IMR-90 (cell line): ENCODE measurements around the gene UCKL1. TPM values are rescaled to one million over a fixed set of nuclear protein-coding genes. Genes with fewer than 3 reads are reported as not detected.

Experiments used
- ATAC-seq: fragments of 200-7000 bp; cut with Tn5 transposase; 2 replicates; pipeline ENCODE4 v1.9.1; 2020; ENCODE audit warnings: low read depth, mild to moderate bottlenecking, moderate library complexity
- BruUV-seq: library from RNA; stranded (reverse); fragments of 400-500 nt; replicated peaks from 2 replicates; lab custom pipeline; 2021; lab: Mats Ljungman, UMichigan
- CTCF ChIA-PET: fragments of 300-600 bp; formaldehyde crosslinking; extraction: SDS; loops from one replicate; lab custom pipeline; 2021; ENCODE audit warnings: antibody characterized with exemption; lab: Yijun Ruan, JAX
- POLR2A ChIA-PET: fragments of 300-600 bp; sonication (Branson Sonifier 250); formaldehyde crosslinking; loops from one replicate; lab custom pipeline; 2022; ENCODE audit warnings: antibody characterized with exemption; ENCODE audit not compliant: unreplicated experiment; lab: Charles Lee
- DNase-seq: peaks from one replicate; pipeline ENCODE4 v3.0.0; 2013
- H2AFZ ChIP-seq: replicated peaks from 2 replicates; pipeline ENCODE3; 2013; ENCODE audit warnings: low read length, mild to moderate bottlenecking; ENCODE audit not compliant: poor library complexity
- H2AK5ac ChIP-seq: 2 replicates; pipeline ENCODE4 v1.6.1; 2013; ENCODE audit warnings: low read depth, low read length, inconsistent platforms
- H2AK9ac ChIP-seq: replicated peaks from 2 replicates; pipeline ENCODE3; 2013; ENCODE audit warnings: mild to moderate bottlenecking, low read depth, low read length, moderate library complexity; ENCODE audit not compliant: poor library complexity
- H2BK120ac ChIP-seq: 2 replicates; pipeline ENCODE4 v1.6.1; 2013; ENCODE audit warnings: low read depth, low read length, inconsistent platforms
- H2BK15ac ChIP-seq: 3 replicates; pipeline ENCODE4 v1.6.1; 2013; ENCODE audit warnings: low read depth, low read length, inconsistent platforms
- H2BK20ac ChIP-seq: 2 replicates; pipeline ENCODE4 v1.6.1; 2013; ENCODE audit warnings: low read depth, mild to moderate bottlenecking, inconsistent platforms, low read length, moderate library complexity
- H2BK5ac ChIP-seq: 2 replicates; pipeline ENCODE4 v1.6.1; 2013; ENCODE audit warnings: mild to moderate bottlenecking, low read depth, low read length, inconsistent platforms; ENCODE audit not compliant: poor library complexity, severe bottlenecking
- H3K14ac ChIP-seq: replicated peaks from 2 replicates; pipeline ENCODE4 v1.6.1; 2013; ENCODE audit warnings: low read depth, low read length, inconsistent platforms
- H3K18ac ChIP-seq: 2 replicates; pipeline ENCODE4 v1.6.1; 2013; ENCODE audit warnings: low read depth, low read length, control low read depth
- H3K23ac ChIP-seq: 2 replicates; pipeline ENCODE4 v1.6.1; 2013; ENCODE audit warnings: low read depth, low read length, inconsistent platforms
- H3K27ac ChIP-seq: 2 replicates; pipeline ENCODE4 v1.5.1; 2013; ENCODE audit warnings: mild to moderate bottlenecking, control low read depth, low read length; ENCODE audit not compliant: insufficient read depth
- H3K27me3 ChIP-seq: 2 replicates; pipeline ENCODE4 v1.6.1; 2013; ENCODE audit warnings: low read length; ENCODE audit not compliant: control insufficient read depth, insufficient read depth
- H3K36me3 ChIP-seq: 2 replicates; pipeline ENCODE4 v1.6.1; 2013; ENCODE audit warnings: low read length, mixed read lengths; ENCODE audit not compliant: control insufficient read depth, insufficient read depth
- H3K4ac ChIP-seq: 2 replicates; pipeline ENCODE4 v1.6.1; 2013; ENCODE audit warnings: low read depth, low read length, inconsistent platforms
- H3K4me1 ChIP-seq: 2 replicates; pipeline ENCODE4 v1.6.1; 2013; ENCODE audit warnings: low read length, mixed read lengths; ENCODE audit not compliant: control insufficient read depth, insufficient read depth
- H3K4me2 ChIP-seq: 2 replicates; pipeline ENCODE4 v1.6.1; 2013; ENCODE audit warnings: low read depth, mild to moderate bottlenecking, control low read depth, low read length, moderate library complexity
- H3K4me3 ChIP-seq: 2 replicates; pipeline ENCODE4 v1.5.1; 2013; ENCODE audit warnings: low read depth, mild to moderate bottlenecking, control low read depth, low read length, moderate library complexity; ENCODE audit not compliant: insufficient read depth
- H3K56ac ChIP-seq: 2 replicates; pipeline ENCODE4 v1.6.1; 2013; ENCODE audit warnings: low read length, inconsistent platforms; ENCODE audit not compliant: insufficient read depth; ENCODE audit errors: extremely low read depth
- H3K79me1 ChIP-seq, 2 experiments: 2 replicates each; pipeline ENCODE4 v1.6.1; 2013; ENCODE audit warnings: low read length in 2 of 2, inconsistent platforms in 1 of 2, low read depth in 1 of 2
- H3K9ac ChIP-seq: 2 replicates; pipeline ENCODE4 v1.6.1; 2013; ENCODE audit warnings: low read depth, low read length, control low read depth
- H3K9me1 ChIP-seq: 2 replicates; pipeline ENCODE4 v1.6.1; 2013; ENCODE audit warnings: low read length, inconsistent platforms; ENCODE audit not compliant: insufficient read depth
- H3K9me3 ChIP-seq: 2 replicates; pipeline ENCODE4 v1.6.1; 2013; ENCODE audit warnings: low read length; ENCODE audit not compliant: control insufficient read depth, insufficient read depth
- H4K20me1 ChIP-seq: 2 replicates; pipeline ENCODE4 v1.6.1; 2013; ENCODE audit warnings: low read length, inconsistent platforms; ENCODE audit not compliant: insufficient read depth
- H4K5ac ChIP-seq: 2 replicates; pipeline ENCODE4 v1.6.1; 2013; ENCODE audit warnings: mild to moderate bottlenecking, low read depth, low read length, control low read depth
- H4K8ac ChIP-seq, 2 experiments: 2 replicates each; pipeline ENCODE4 v1.6.1; 2013; ENCODE audit warnings: low read depth in 2 of 2, low read length in 2 of 2, control low read depth in 1 of 2, inconsistent platforms in 1 of 2
- H4K91ac ChIP-seq: 2 replicates; pipeline ENCODE4 v1.6.1; 2013; ENCODE audit warnings: low read depth, low read length, inconsistent platforms; ENCODE audit not compliant: insufficient read depth
- BHLHE40 ChIP-seq: fragments of 150-350 bp; IDR thresholded peaks from 2 replicates; pipeline ENCODE4 v1.6.1; 2016; ENCODE audit warnings: mild to moderate bottlenecking, low read depth, low read length
- CHD1 ChIP-seq: IDR thresholded peaks from 2 replicates; pipeline ENCODE4 v1.6.1; 2012; ENCODE audit warnings: low read depth, low read length, improper control_type of control experiment
- CTCF ChIP-seq: conservative IDR thresholded peaks from 2 replicates; pipeline ENCODE4 v1.5.1; 2012; ENCODE audit warnings: mild to moderate bottlenecking, low read depth, low read length, improper control_type of control experiment
- ELK1 ChIP-seq: fragments of 150-350 bp; IDR thresholded peaks from 2 replicates; pipeline ENCODE4 v1.6.1; 2016; ENCODE audit warnings: low read depth, mild to moderate bottlenecking, low read length, moderate library complexity, borderline replicate concordance
- FOS ChIP-seq: fragments of 150-350 bp; IDR thresholded peaks from 2 replicates; pipeline ENCODE4 v1.6.1; 2016; ENCODE audit warnings: low read depth, low read length
- MAZ ChIP-seq: IDR thresholded peaks from 2 replicates; pipeline ENCODE4 v1.6.1; 2012; ENCODE audit warnings: low read depth, mild to moderate bottlenecking, low read length, improper control_type of control experiment, moderate library complexity, borderline replicate concordance
- MXI1 ChIP-seq: IDR thresholded peaks from 2 replicates; pipeline ENCODE4 v1.6.1; 2012; ENCODE audit warnings: low read depth, mild to moderate bottlenecking, low read length, moderate library complexity, borderline replicate concordance
- POLR2A ChIP-seq: IDR thresholded peaks from 2 replicates; pipeline ENCODE4 v1.6.1; 2012; ENCODE audit warnings: mild to moderate bottlenecking, low read depth, low read length
- RAD21 ChIP-seq: IDR thresholded peaks from 2 replicates; pipeline ENCODE4 v1.6.1; 2012; ENCODE audit warnings: low read length, improper control_type of control experiment
- RCOR1 ChIP-seq: IDR thresholded peaks from 2 replicates; pipeline ENCODE4 v1.6.1; 2012; ENCODE audit warnings: mild to moderate bottlenecking, low read length, improper control_type of control experiment; ENCODE audit not compliant: insufficient replicate concordance
- RFX5 ChIP-seq: IDR thresholded peaks from 2 replicates; pipeline ENCODE4 v1.8.0; 2012; ENCODE audit warnings: low read depth, mild to moderate bottlenecking, low read length, moderate library complexity
- SMC3 ChIP-seq: fragments of 150-350 bp; IDR thresholded peaks from 2 replicates; pipeline ENCODE4 v1.6.1; 2016; ENCODE audit warnings: low read depth, mild to moderate bottlenecking, antibody characterized with exemption, low read length, moderate library complexity
- USF2 ChIP-seq: fragments of 150-350 bp; IDR thresholded peaks from 2 replicates; pipeline ENCODE4 v1.6.1; 2017; ENCODE audit warnings: mild to moderate bottlenecking, antibody characterized with exemption, low read length, low read depth
- WGBS, 2 experiments: methylation state at CpG; one replicate each; pipeline versions ENCODE4 v1.1.5 to v1.1.7; 2013; ENCODE audit warnings: missing lambda C conversion rate in 2 of 2; ENCODE audit not compliant: insufficient read length in 1 of 2; ENCODE audit errors: extremely low coverage in 2 of 2; 5-methylcytosine and 5-hydroxymethylcytosine counted together
- dilution Hi-C: fragments of 300-500 bp; cut with HindIII; formaldehyde crosslinking; loops from one replicate; pipeline ENCODE4 v1.14.3; 2018; ENCODE audit warnings: low sequenced_read_pairs; ENCODE audit not compliant: unreplicated experiment
- in situ Hi-C: fragments of 300-500 bp; cut with MboI; formaldehyde crosslinking; loops from 3 replicates; pipeline ENCODE4 v1.14.3; 2019; ENCODE audit warnings: low sequenced_read_pairs, inconsistent platforms, mixed read lengths
- intact Hi-C: fragments of 100-400 bp; cut with micrococcal nuclease; formaldehyde crosslinking; loops from 2 replicates; pipeline ENCODE4 v1.10.0; 2022
- polyA plus RNA-seq, 3 experiments: library from polyadenylated mRNA; depleted of rRNA; stranded (reverse); fragments of >200 nt; gene quantifications; 2 replicates each; pipeline ENCODE4 v1.2.3, GENCODE V29; 2012; ENCODE audit warnings: low replicate concordance in 1 of 3
- total RNA-seq: library from RNA; depleted of rRNA; stranded (reverse); fragments of >200 nt; gene quantifications from 2 replicates; pipeline ENCODE4 v1.2.3, GENCODE V29; 2012

The UCKL1 gene
- total and polyA plus RNA-seq, 2 of the 4 experiments (the other 2 are of a cell fraction): 16.7 to 54.7 TPM

- no peak overlapping the region for H3K23ac ChIP-seq
- POLR2A ChIA-PET: no interaction called here
- no peak overlapping the region for H2BK15ac ChIP-seq
- H4K20me1 ChIP-seq: peaks cover 71% of the 10 kb centered on the region
- H3K79me1 ChIP-seq: peaks cover 16 to 63% of the 10 kb centered on the region in 2 experiments
- H3K18ac ChIP-seq: no peak overlapping the region
- DNase-seq (no peak), ATAC-seq (no peak)
- peak overlapping the region; percentile 58 for H2AFZ ChIP-seq
- in situ Hi-C loops (no loop called here), dilution Hi-C loops (no loop called here), intact Hi-C loops (no loop called here)
- WGBS, 2 experiments: 92% methylated on average over 15 of the region's 39 CpGs; no CpG with 5 or more reads in 1 of the 2 experiments
- H3K27ac ChIP-seq: no peak overlapping the region
- no peak for TF ChIP-seq MXI1
- TF ChIP-seq CTCF: no peak
- TF ChIP-seq FOS: no peak
- TF ChIP-seq RFX5: no peak
- TF ChIP-seq CHD1: no peak
- TF ChIP-seq RCOR1: no peak
- TF ChIP-seq ELK1: no peak
- TF ChIP-seq SMC3: no peak
- TF ChIP-seq RAD21: no peak
- no peak for TF ChIP-seq BHLHE40
- no peak for TF ChIP-seq MAZ
- TF ChIP-seq POLR2A: no peak
- no peak for TF ChIP-seq USF2
- peaks cover 56% of the 10 kb centered on the region for H3K36me3 ChIP-seq
- no peaks in the 10 kb centered on the region for H3K9me1 ChIP-seq
- H3K9ac ChIP-seq: no peak overlapping the region
- H2BK20ac ChIP-seq: no peak overlapping the region
- no peak overlapping the region for H3K4me3 ChIP-seq
- no peak overlapping the region for H2BK120ac ChIP-seq
- no peak overlapping the region for H2BK5ac ChIP-seq
- no peak overlapping the region for H3K14ac ChIP-seq
- BruUV-seq: no TSS peak
- H3K9me3 ChIP-seq: no peaks in the 10 kb centered on the region
- H4K8ac ChIP-seq: no peak overlapping the region
- H2AK9ac ChIP-seq: no peak overlapping the region
- CTCF ChIA-PET: no interaction called here
- no peak overlapping the region for H3K56ac ChIP-seq
- no peak overlapping the region for H3K4ac ChIP-seq
- no peak overlapping the region for H4K91ac ChIP-seq
- no peak overlapping the region for H2AK5ac ChIP-seq
- H3K4me2 ChIP-seq: no peak overlapping the region
- H3K27me3 ChIP-seq: no peaks in the 10 kb centered on the region
- H4K5ac ChIP-seq: no peak overlapping the region
- H3K4me1 ChIP-seq: no peaks in the 10 kb centered on the region
Observed at GRCh38 chr20:63941282-63942081, 14.7 kb downstream of the UCKL1 start.
